ENCODE measurements around the gene RIBC2.
"Not testable (repeated sequence)": the region's sequence is repeated elsewhere in the genome, so short reads cannot be mapped to it uniquely, and the experiment has no call there.

The RIBC2 gene

DNA sequence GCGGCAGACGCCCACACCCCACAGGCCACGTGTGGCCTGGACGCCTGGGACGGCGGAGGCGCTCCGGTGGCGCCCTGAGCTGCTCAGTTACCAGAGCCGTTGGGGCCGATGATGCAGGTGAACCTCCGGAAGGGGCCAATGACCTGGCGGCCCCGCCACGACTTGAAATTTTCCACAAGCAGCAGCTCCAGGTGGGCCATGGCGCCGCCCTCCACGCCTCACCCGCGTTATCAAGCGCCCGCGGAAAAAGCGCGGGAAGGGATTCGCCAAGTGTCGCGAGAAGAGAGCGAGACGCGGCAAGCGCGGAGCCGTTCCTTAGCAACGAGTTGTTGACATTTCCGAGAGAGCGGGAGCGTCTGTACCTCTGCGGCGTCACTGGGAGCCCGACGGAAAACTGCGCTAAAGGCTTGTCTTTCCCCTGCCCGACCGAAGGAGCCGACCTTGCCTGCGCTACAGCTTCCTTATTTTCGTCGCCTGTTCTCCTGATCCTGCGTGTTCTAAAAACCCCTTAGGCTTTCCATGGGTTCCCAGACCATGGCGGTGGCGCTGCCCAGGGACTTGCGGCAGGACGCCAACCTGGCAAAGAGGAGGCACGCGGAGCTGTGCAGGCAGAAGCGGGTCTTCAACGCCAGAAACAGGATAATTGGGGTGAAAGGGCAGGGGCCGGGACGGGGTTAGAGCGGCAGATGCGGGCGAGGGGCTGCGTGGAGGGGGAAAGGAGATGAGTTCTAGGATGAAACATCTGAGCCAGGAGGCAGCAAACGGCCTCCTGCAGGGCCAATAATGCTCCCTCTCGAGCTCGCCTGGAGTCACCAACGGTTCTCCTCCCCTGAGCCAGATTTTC lies at the start of gene RIBC2, which contains the start of gene SMC1B:
TSS of gene RIBC2 (plus strand) at position 326 of the 844 bp plus-strand sequence. CDS start at position 520, 194 bp downstream.
TSS of gene SMC1B (minus strand) at position 232 of the 844 bp plus-strand sequence. CDS start at position 200, 32 bp downstream.
- no peak for DNase-seq

DNA sequence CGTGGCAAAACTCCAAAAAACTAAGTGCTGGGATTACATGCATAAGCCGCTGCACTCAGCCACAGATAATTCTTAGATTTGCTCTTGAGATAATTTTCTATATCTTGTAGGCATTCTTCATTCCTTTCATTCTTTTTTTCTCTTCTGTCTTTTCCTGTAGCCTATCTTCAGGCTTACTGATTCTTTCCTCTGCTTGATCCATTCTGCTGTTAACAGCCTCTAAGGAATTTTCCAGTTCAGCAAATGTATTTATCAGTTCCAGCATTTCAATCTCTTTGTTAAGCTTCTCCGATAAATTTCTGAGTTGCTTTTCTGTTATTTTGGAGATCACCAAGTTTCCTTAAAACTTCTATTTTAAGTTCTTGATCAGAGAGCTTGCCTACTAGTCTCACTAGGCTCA lies 46.8 kb upstream of the RIBC2 start:
- no peak for DNase-seq

- DNase-seq, result not testable (repeated sequence)
Observed at GRCh38 chr22:45373592-45373991, 39.9 kb upstream of the RIBC2 start.

DNA sequence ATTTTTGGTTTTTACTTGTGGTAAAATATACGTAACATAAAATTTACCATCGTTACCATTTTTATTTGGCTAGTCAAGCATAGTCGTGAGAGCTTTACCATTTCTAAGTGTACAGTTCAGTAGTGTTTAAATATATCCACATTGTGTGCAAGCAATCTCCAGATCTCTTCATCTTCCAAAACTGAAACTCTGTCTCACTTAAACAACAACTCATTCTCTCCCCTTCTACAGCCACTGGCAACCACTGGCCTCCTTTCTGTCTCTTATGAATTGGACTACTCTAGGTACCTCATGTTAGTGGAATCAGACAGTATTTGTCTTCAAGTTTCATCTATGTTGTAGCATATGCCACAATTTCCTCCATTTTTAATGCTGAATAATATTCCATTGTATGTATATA lies 37.5 kb upstream of the RIBC2 start:
- DNase-seq, result no peak

DNA sequence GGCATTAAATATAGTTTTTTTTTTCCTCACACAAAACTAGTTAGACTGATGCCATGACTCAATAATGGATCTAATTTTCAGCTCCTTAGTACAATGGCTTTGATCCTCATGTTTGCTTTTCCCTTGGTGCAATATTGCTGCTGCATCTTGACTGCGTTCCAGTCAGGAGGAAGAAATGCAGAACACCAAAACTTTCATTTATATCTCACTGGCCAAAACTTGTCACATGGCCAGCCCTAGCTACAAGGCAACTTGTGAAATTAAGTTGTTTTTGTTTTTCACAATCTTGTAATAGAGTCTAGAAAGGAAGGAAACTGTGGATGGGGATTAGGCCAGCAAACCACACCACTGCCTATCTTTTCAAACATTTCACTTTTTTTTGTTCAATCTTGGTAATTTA lies 36.8 kb upstream of the RIBC2 start:
- DNase-seq, result no peak

- no peak for DNase-seq
Observed at GRCh38 chr22:45381348-45381747, 32.1 kb upstream of the RIBC2 start.

DNA sequence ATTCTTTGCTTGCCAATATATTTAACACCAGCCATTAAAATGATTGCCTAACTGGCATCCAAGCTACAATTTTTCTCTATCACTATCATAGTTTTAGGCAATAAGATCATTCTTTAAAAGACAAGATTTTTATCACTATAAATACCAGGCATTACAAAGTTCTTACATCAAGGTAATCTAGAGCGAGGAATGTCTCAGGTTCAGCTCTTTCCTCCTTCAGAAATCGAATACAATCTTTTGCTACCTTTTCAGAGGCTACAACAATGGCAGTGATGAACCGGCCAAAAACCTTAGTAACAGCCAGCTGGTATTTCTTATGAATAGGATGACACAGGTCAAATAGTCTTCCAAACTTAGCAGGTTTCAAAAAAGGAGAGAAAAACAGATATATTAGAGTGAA lies 23.9 kb upstream of the RIBC2 start:
- DNase-seq, result no peak

DNA sequence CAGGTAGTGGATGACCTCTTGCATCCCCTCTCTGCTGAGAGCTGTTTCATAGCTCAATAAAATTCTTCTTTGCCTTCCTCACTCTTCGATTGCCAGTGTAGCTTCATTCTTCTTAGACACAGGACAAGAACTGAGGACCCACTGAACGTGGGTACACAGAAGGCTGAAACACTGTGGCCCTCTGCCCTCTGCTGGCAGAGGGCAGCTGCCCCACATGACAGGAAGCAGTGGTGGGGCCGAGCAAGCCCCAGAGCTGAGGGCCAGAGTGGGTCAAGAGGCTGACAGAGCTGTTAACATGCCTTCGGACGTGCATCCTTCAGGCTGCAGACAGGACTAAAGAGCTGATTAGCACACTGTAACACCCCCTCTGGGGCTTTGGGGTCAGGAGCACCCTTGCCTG lies 15.7 kb upstream of the RIBC2 start:
- no peak for DNase-seq

- no peak for DNase-seq
Observed at GRCh38 chr22:45398214-45398613, 15.3 kb upstream of the RIBC2 start.

DNA sequence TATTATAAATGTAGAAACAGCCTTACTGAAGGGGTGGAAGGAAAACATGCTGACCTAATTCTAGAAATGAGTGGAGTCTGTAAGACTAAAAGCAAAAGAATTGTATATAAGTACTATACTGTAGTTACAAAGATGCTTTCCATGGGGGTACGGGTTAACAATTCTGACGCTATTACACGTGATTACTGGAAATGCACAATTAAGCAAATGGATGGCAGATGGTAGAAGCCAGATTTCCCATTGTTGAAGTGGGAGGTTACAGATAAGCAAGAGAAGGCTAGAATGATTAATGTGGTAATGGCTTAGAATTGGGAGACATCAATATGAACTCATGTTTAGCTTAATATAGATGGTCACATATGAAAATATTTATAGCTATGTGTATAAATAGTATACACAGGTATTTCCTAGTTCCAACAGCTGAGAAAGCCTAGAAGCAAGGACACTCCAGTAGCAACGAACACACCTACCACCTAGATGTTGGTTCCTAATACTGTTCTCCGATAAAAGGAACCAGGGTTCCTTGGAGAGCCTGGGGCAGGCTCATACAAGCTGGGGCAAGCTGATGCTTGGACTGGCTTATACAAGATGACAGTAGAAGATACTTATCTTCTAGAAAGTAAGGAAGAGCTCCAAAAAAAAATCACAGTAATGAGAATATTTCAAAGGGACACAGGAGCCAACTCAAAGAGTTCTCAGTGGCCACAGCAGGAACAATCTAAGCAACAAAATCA lies 13.6 kb upstream of the RIBC2 start:
- DNase-seq, result no peak

DNA sequence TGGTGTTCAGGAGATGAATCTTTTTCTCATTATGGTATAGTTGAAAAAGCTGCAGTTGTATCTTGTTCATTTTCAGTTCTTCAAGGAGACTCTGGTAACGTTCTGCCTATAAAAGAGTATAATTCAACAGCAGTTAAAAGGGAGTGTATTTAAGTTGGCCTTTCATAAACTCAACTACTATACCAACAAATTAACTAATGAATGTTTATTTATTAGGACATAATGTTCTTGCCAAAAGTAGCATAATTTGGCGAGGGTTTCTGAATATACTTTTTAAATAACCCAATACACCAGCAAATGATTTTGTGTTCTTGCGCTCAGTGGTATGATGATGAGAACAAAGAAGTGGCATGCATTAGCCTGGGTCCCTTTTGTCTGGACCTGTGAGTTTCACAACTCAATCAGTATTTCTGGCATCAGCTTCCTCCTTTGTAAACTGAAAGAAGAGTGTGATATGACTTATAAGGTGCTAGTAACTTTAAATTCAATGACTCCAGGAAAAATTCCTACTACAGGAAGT lies 11.0 kb upstream of the RIBC2 start:
- DNase-seq, result no peak

- DNase-seq, result no peak
Observed at GRCh38 chr22:45407793-45408192, 5.7 kb upstream of the RIBC2 start.

- no peak for DNase-seq
Observed at GRCh38 chr22:45413013-45413367, 503 bp upstream of the RIBC2 start.

DNA sequence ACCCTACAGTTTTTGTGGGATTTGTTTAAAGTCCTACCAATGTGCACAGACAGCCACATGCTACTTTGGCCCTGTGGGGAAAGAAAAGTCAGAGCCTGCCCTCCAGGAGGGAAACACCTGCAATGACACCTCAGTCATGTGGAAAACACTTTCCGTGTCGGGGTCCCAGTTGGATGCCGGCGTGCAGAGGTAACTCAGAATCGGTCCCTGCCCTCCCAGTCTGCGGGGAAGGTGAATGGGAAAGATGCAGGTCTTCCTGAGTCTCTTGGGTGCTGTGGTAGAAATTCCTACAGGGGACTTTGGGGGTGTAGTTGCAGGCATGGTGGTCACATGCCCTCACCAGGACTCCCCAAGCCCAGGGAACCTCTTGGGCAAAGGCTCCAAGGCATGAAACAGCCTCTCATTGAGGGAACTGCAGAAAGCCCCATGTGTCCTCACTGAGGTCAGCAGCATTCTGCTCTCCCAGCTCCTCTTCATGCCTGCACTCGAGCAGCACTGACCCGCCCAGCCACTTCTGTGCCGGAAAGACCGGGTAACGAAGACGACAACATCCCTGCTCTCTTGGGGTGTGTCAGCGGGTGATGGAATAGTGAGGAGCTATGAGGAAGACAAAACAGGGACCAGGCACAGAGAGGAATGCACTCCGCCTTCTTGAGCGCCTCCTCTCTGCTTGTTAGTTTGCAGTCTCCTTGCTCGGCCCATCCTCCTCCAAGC lies 4.7 kb downstream of the RIBC2 start:
- DNase-seq, result no peak

DNA sequence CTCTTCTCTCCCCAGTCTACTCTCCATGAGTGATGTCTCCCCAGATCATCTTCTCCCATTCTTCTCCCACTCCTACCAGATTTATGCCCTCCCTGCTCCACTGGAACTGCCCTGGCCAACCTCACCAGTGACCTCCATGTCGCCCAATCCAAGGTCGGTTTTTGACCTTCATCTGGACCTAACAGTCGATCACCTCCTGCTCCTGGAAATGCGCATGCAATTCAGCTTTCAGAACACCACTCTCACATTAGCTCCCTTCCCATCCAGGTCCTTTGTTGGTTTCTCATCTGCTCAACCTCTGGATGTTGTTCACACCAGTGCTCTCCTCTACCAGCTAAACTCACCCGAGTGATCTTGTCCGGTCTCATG lies 5.3 kb downstream of the RIBC2 start:
- no peak for DNase-seq

DNA sequence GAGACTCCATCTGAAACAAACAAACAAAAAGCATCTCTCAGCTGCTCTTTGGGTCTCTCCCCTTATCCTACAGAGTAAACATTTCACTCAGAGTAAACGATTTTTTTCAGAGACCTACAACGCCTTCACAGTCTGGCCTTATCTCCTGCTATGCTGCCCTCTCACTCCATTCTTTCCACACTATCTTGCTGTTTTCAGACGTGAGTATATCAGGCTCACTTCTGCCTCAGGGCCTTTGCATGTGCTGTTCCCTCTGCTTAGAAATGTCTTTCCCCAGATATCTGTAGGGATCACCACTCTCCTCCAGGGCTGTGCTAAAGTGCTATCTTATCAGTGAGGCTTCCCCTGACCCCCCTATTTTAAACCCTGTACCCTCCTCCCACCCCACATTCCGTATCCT lies 6.5 kb downstream of the RIBC2 start:
- DNase-seq, result no peak

DNA sequence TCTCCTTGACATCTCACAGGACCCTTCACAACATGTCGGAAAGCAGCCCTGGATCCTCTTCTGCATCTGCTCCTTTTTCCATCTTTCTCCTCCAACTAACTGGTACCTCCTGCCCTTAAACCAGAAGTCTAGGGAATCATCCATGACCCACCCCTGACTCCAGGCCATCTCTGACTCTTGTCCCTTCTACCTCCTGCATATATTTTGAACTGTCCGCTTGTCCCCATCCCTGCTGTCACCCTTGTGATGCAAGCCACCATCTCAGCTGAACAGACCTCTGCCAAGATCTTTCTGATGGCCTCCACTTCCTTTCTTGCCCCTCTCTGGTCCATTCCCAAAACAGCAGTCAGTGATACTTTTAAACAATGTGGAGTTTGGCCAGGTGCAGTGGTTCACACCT lies 7.0 kb downstream of the RIBC2 start:
- no peak for DNase-seq

DNA sequence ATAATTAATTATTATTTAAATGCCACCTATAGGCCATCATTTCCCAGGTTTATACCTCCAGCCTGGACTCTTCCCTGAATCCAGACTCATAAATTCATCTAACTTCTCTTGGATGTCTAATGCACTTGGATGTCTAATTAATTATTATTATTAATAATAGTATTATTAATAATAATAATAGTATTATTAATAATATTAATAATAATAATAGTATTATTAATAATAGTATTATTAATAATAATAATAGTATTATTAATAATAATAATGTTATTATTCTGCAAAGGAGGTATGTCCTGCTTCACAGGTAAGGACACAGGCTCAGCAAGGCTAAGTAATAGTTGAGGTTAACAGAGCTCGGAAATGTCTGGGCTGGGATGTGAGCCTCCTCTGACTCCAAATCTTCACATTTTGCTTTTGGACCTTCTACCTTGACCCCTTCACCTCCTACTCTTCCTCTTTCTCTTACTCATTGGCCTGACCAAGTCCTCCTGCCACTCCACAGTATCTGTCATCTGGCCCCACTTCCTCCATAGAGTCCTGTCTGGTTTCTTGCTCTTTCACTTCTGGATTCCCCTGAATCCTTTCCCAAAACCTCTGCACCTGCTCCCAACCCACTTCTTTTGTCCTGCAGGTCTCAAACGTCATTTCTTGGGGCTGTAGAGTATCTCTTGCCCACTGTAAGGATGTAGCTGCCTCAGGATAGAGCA lies 8.0 kb downstream of the RIBC2 start:
- no peak for DNase-seq

DNA sequence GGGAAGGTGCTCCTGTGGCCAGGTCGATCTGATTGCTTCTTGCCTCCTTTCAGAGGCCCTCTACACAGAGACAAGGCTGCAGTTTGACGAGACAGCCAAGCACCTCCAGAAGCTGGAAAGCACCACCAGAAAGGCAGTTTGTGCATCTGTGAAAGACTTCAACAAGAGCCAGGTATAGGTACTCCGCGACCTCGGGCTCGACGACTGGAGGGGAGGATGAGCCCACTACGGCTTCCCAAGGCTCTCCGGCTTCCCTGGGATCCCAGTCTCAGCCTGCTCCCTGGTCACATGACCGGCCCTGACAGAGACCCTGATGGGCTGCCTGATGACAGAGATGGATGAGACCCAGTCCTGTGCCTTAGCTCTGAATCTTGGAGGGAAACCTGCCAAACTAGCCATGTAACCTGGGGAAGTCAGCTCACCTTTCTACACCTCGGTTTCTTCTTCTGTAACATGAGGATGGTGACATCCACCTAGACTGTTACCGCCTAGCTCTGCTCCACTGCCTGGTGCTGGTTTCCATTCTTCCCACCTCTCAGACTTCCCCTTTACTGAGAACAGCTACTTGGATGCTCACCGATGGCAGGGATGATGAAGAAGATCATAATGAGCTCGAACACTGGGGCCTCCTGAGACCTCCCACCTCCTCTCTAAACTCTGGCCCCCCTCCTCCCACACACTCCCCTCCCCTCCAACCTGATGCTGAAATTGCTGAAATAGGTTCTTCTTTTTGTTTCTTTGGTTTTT lies 8.9 kb downstream of the RIBC2 start:
- no peak for DNase-seq

- no peak for DNase-seq
Observed at GRCh38 chr22:45423524-45423923, 10.0 kb downstream of the RIBC2 start.

GRCh38 chr22:45424241-45424731 lies 10.8 kb downstream of the RIBC2 start:
- DNase-seq, result no peak

GRCh38 chr22:45425101-45425500 lies 11.6 kb downstream of the RIBC2 start:
- DNase-seq, result no peak

Data from SIG-M5 (cell line).